K562 (cell line): Measurements from ENCODE around the gene MOCS3. TPM values are rescaled to one million over a fixed set of nuclear protein-coding genes. Genes with fewer than 3 reads are reported as not detected.

Experiments used
- ATF1 ChIP-seq, 2 experiments: fragments of 450-650 bp in 1 of 2; IDR thresholded peaks; 2 replicates each; pipeline ENCODE4 v1.6.1; 2016; ENCODE audit warnings: missing compliant biosample characterization in 1 of 2, missing genetic modification characterization in 1 of 2
- BRD4 ChIP-seq: fragments of 200-600 bp; sonication (generic); IDR thresholded peaks from 2 replicates; pipeline ENCODE4 v1.6.1; 2017; ENCODE audit warnings: inconsistent platforms
- CBX3 ChIP-seq, 2 experiments: IDR thresholded peaks; 1 replicate in 1 of 2; 2 replicates in 1 of 2; pipeline ENCODE4 v1.6.1; 2012; ENCODE audit warnings: inconsistent platforms in 2 of 2, low read length in 2 of 2, borderline replicate concordance in 1 of 2, control low read depth in 1 of 2
- CHD2 ChIP-seq: IDR thresholded peaks from 2 replicates; pipeline ENCODE4 v1.6.1; 2011; ENCODE audit warnings: low read depth, low read length
- CXXC5 ChIP-seq: fragments of 250-450 bp; sonication (Bioruptor Pico); IDR thresholded peaks from 2 replicates; pipeline ENCODE4 v1.8.0; 2022; ENCODE audit warnings: inconsistent platforms, mild to moderate bottlenecking, moderate library complexity
- ESRRB ChIP-seq: fragments of 250-450 bp; sonication (Bioruptor Pico); IDR thresholded peaks from 2 replicates; pipeline ENCODE4 v1.5.0; 2020; ENCODE audit warnings: mild to moderate bottlenecking, moderate library complexity, borderline replicate concordance
- ETS2 ChIP-seq: IDR thresholded peaks from 2 replicates; pipeline ENCODE4 v1.6.1; 2016; ENCODE audit warnings: borderline replicate concordance, missing genetic modification characterization, mild to moderate bottlenecking, moderate library complexity, missing compliant biosample characterization; ENCODE audit not compliant: poor library complexity, severe bottlenecking
- FOXM1 ChIP-seq, 2 experiments: fragments of 450-650 bp in 1 of 2; sonication (generic) in 1 of 2; formaldehyde crosslinking in 1 of 2; IDR thresholded peaks; 2 replicates each; pipeline versions ENCODE4 v1.6.1 to v1.9.0; 2017 to 2022; ENCODE audit warnings: low read depth in 2 of 2, mild to moderate bottlenecking in 2 of 2, missing genetic modification reagents in 1 of 2, moderate library complexity in 1 of 2
- GTF3C2 ChIP-seq: IDR thresholded peaks from 3 replicates; pipeline ENCODE4 v1.6.1; 2011; ENCODE audit warnings: borderline replicate concordance, mild to moderate bottlenecking, moderate library complexity; ENCODE audit not compliant: insufficient read length; ENCODE audit errors: extremely low read depth
- HMG20B ChIP-seq: fragments of 250-450 bp; sonication (Bioruptor Pico); IDR thresholded peaks from 2 replicates; pipeline ENCODE4 v1.5.0; 2021; ENCODE audit warnings: mild to moderate bottlenecking
- KHSRP ChIP-seq: fragments of 450-650 bp; IDR thresholded peaks from 2 replicates; pipeline ENCODE4 v1.6.1; 2017
- MBD2 ChIP-seq: sonication (generic); IDR thresholded peaks from 2 replicates; pipeline ENCODE4 v1.6.1; 2016; ENCODE audit warnings: low read depth, borderline replicate concordance
- MTF1 ChIP-seq: fragments of 250-450 bp; sonication (Bioruptor Pico); IDR thresholded peaks from 2 replicates; pipeline ENCODE4 v1.9.0; 2021; ENCODE audit warnings: moderate library complexity, mild to moderate bottlenecking, inconsistent platforms, borderline replicate concordance
- OTX1 ChIP-seq: fragments of 450-650 bp; formaldehyde crosslinking; IDR thresholded peaks from 2 replicates; pipeline ENCODE4 v1.4.0; 2022; ENCODE audit warnings: mild to moderate bottlenecking
- PKNOX1 ChIP-seq: fragments of 450-650 bp; IDR thresholded peaks from 2 replicates; pipeline ENCODE4 v1.6.1; 2016
- RBM22 ChIP-seq: fragments of 200-400 bp; formaldehyde crosslinking; IDR thresholded peaks from 2 replicates; pipeline ENCODE4 v1.6.1; 2018; ENCODE audit warnings: low read length, low read depth; ENCODE audit not compliant: poor library complexity, severe bottlenecking
- SIN3A ChIP-seq, 2 experiments: fragments of 150-350 bp in 1 of 2; IDR thresholded peaks; 2 replicates each; pipeline ENCODE4 v1.6.1; 2011 to 2016; ENCODE audit warnings: borderline replicate concordance in 2 of 2, low read depth in 2 of 2, low read length in 2 of 2, mild to moderate bottlenecking in 2 of 2, moderate library complexity in 2 of 2; ENCODE audit not compliant: control insufficient read depth in 1 of 2
- TCF15 ChIP-seq: fragments of 250-450 bp; sonication (Bioruptor Pico); IDR thresholded peaks from 2 replicates; pipeline ENCODE4 v1.8.0; 2022; ENCODE audit warnings: moderate library complexity, mild to moderate bottlenecking, inconsistent platforms
- ZFP36 ChIP-seq: fragments of 150-350 bp; IDR thresholded peaks from 2 replicates; pipeline ENCODE4 v1.6.1; 2018; ENCODE audit warnings: low read length, low read depth; ENCODE audit not compliant: partially characterized antibody
- ZNF445 ChIP-seq: fragments of 250-450 bp; sonication (Bioruptor Pico); IDR thresholded peaks from 2 replicates; pipeline ENCODE4 v1.4.0; 2020; ENCODE audit warnings: low read depth, mild to moderate bottlenecking, moderate library complexity
- ZNF449 ChIP-seq: fragments of 250-450 bp; sonication (Bioruptor Pico); IDR thresholded peaks from 2 replicates; pipeline ENCODE4 v1.8.0; 2022; ENCODE audit warnings: moderate library complexity, mild to moderate bottlenecking, inconsistent platforms
- polyA plus RNA-seq, 8 experiments: library from polyadenylated mRNA; depleted of rRNA in 4 of 8; stranded (reverse) in 5 of 8; unstranded in 3 of 8; fragments of >200 nt; fragmentation: Nextera tagmentation in 2 of 8; fragmentation: Illumina TruSeq in 1 of 8; extraction: Ambion mirVana in 2 of 8; extraction: Trizol in 1 of 8; gene quantifications; 2 replicates each; pipeline versions ENCODE4 v1.2.1 to v1.2.3, GENCODE V29; 2011 to 2014; ENCODE audit warnings: inconsistent platforms in 1 of 8, missing spikeins in 1 of 8
- total RNA-seq, 7 experiments: library from RNA; depleted of rRNA in 6 of 7; stranded (reverse); fragments of >200 nt in 6 of 7; fragmentation: Illumina TruSeq in 2 of 7; extraction: Trizol in 2 of 7; gene quantifications; 2 replicates each; pipeline versions ENCODE4 v1.2.1 to v1.2.3, GENCODE V29; 2011 to 2021; ENCODE audit warnings: low replicate concordance in 1 of 7

The MOCS3 gene
- total and polyA plus RNA-seq, 9 of the 15 experiments (the other 6 are each of a cell fraction or from before 2014, with no cell fraction given), result 0.70 to 6.2 (median 2.9) TPM

GRCh38 chr20:50980851-50981713 lies 22.5 kb downstream of the MOCS3 start (continued):
- TF ChIP-seq ATF1 (CRISPR knock-in tag; IDR thresholded peaks at IDR 0.05) (no peak), ATF1 (tag; IDR thresholded peaks at IDR 0.05) (no peak), ETS2 (no peak), SIN3A (IDR thresholded peaks at IDR 0.05; ENCODE audit: borderline replicate concordance in 2 of 2, control insufficient read depth in 1 of 2, low read depth in 2 of 2, low read length in 2 of 2) (no peak), KHSRP (no peak), CHD2 (no peak), ZFP36 (no peak), ZNF445 (no peak), MTF1 (CRISPR knock-in tag) (no peak), HMG20B (CRISPR knock-in tag) (no peak), FOXM1 (IDR thresholded peaks at IDR 0.05; ENCODE audit: low read depth) (no peak), FOXM1 (CRISPR knock-in tag; IDR thresholded peaks at IDR 0.05; ENCODE audit: low read depth) (no peak), TCF15 (no peak), BRD4 (no peak), ESRRB (CRISPR knock-in tag) (no peak), CXXC5 (CRISPR knock-in tag) (no peak), GTF3C2 (no peak), RBM22 (no peak), OTX1 (CRISPR knock-in tag) (no peak), PKNOX1 (peak; percentile 94), ZNF449 (CRISPR knock-in tag) (no peak), MBD2 (no peak), CBX3 (IDR thresholded peaks at IDR 0.05; ENCODE audit: borderline replicate concordance in 1 of 2, low read length in 2 of 2) (no peak)
